PFSK-1 (cell line): ENCODE measurements around the gene OR4X2.

Source experiments
- FOXP2 ChIP-seq: optimal IDR thresholded peaks from 2 replicates; pipeline ENCODE3; 2011; ENCODE audit warnings: borderline replicate concordance, control low read depth, inconsistent platforms; ENCODE audit not compliant: insufficient read depth; ENCODE audit errors: extremely low read length, extremely low read depth
- POLR2AphosphoS5 ChIP-seq: IDR thresholded peaks from 2 replicates; pipeline ENCODE4 v1.6.1; 2012; ENCODE audit warnings: low read depth, mild to moderate bottlenecking, control low read depth, low read length, moderate library complexity
- SIN3A ChIP-seq: IDR thresholded peaks from 2 replicates; pipeline ENCODE4 v1.6.1; 2012; ENCODE audit warnings: mild to moderate bottlenecking, low read length, moderate library complexity, borderline replicate concordance; ENCODE audit not compliant: insufficient read depth
- TAF1 ChIP-seq: IDR thresholded peaks from 2 replicates; pipeline ENCODE4 v1.6.1; 2012; ENCODE audit warnings: low read length, control low read depth, borderline replicate concordance; ENCODE audit not compliant: insufficient read depth
- TF ChIP-seq, protein P1 (sequence below), 2 experiments: IDR thresholded peaks; 2 replicates each; pipeline versions ENCODE4 v1.6.1 to v1.8.0; 2011 to 2012; ENCODE audit warnings: low read depth in 2 of 2, low read length in 2 of 2, control low read depth in 1 of 2, inconsistent platforms in 1 of 2, mild to moderate bottlenecking in 1 of 2, moderate library complexity in 1 of 2; ENCODE audit not compliant: insufficient read depth in 1 of 2

- TF ChIP-seq, protein P1, sequence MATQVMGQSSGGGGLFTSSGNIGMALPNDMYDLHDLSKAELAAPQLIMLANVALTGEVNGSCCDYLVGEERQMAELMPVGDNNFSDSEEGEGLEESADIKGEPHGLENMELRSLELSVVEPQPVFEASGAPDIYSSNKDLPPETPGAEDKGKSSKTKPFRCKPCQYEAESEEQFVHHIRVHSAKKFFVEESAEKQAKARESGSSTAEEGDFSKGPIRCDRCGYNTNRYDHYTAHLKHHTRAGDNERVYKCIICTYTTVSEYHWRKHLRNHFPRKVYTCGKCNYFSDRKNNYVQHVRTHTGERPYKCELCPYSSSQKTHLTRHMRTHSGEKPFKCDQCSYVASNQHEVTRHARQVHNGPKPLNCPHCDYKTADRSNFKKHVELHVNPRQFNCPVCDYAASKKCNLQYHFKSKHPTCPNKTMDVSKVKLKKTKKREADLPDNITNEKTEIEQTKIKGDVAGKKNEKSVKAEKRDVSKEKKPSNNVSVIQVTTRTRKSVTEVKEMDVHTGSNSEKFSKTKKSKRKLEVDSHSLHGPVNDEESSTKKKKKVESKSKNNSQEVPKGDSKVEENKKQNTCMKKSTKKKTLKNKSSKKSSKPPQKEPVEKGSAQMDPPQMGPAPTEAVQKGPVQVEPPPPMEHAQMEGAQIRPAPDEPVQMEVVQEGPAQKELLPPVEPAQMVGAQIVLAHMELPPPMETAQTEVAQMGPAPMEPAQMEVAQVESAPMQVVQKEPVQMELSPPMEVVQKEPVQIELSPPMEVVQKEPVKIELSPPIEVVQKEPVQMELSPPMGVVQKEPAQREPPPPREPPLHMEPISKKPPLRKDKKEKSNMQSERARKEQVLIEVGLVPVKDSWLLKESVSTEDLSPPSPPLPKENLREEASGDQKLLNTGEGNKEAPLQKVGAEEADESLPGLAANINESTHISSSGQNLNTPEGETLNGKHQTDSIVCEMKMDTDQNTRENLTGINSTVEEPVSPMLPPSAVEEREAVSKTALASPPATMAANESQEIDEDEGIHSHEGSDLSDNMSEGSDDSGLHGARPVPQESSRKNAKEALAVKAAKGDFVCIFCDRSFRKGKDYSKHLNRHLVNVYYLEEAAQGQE (IDR thresholded peaks at IDR 0.05; ENCODE audit: insufficient read depth in 1 of 2, low read depth in 2 of 2, low read length in 2 of 2): no peak
- no peak for TF ChIP-seq TAF1
- TF ChIP-seq POLR2AphosphoS5: no peak
- no peak for TF ChIP-seq SIN3A
- TF ChIP-seq FOXP2: no peak
Observed at GRCh38 chr11:48210052-48210451, 34.9 kb upstream of the OR4X2 start.
